SU-DHL-6 (cell line): Measurements from ENCODE around the gene UBXN10.

ENCODE experiments used
- CTCF ChIP-seq: fragments of 200-600 bp; sonication (generic); IDR thresholded peaks from one replicate; pipeline ENCODE4 v1.5.1; 2017; ENCODE audit warnings: antibody characterized with exemption, mild to moderate bottlenecking, low read length, moderate library complexity; ENCODE audit not compliant: insufficient read depth, poor library complexity, severe bottlenecking
- EZH2phosphoT487 ChIP-seq: fragments of 200-600 bp; sonication (generic), shearing (Covaris generic); conservative IDR thresholded peaks from 2 replicates; pipeline ENCODE4 v1.6.1; 2018; ENCODE audit warnings: mild to moderate bottlenecking, antibody characterized with exemption, low read length, moderate library complexity, mixed read lengths

GRCh38 chr1:20234788-20235535 lies 49.1 kb downstream of the UBXN10 start:
- TF ChIP-seq CTCF (no peak), EZH2phosphoT487 (no peak)
